ENCODE measurements around the gene VWA8.
"Not testable (repeated sequence)": the region's sequence is repeated elsewhere in the genome, so short reads cannot be mapped to it uniquely, and the experiment has no call there.

VWA8 gene

DNA sequence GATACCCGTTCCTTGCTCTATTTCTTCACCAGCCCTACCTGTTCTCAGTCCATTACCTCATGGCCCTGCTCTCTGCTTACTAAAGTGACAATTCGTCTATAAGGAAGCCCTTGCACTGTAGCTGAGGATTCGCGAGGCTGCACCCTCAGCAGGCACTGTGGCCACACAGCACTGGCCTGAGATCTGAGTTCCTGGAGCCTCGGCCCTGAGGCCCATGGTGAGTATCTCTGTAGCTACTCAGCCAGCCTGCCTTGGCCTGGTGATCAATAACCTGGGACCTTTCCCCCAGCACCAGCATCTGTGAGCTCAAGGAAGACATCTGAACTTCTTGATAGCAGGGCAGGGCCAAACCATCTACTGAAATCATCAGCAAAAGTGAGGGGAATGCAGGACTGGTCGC, 412.9 kb downstream of the VWA8 start:
- POLR2A ChIA-PET: no interaction called here
- CTCF ChIA-PET: interaction anchor here (1.4 kb wide), 1 partner anchor 15 kb away, joined by 3 read pairs; no protein-coding TSS in a partner anchor
- no peak for DNase-seq (ENCODE audit: extremely low spot score)
- TF ChIP-seq, protein P1, sequence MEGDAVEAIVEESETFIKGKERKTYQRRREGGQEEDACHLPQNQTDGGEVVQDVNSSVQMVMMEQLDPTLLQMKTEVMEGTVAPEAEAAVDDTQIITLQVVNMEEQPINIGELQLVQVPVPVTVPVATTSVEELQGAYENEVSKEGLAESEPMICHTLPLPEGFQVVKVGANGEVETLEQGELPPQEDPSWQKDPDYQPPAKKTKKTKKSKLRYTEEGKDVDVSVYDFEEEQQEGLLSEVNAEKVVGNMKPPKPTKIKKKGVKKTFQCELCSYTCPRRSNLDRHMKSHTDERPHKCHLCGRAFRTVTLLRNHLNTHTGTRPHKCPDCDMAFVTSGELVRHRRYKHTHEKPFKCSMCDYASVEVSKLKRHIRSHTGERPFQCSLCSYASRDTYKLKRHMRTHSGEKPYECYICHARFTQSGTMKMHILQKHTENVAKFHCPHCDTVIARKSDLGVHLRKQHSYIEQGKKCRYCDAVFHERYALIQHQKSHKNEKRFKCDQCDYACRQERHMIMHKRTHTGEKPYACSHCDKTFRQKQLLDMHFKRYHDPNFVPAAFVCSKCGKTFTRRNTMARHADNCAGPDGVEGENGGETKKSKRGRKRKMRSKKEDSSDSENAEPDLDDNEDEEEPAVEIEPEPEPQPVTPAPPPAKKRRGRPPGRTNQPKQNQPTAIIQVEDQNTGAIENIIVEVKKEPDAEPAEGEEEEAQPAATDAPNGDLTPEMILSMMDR (IDR thresholded peaks at IDR 0.05; ENCODE audit: control extremely low read depth, extremely low read depth, low read depth, missing control alignments): no peak

DNA sequence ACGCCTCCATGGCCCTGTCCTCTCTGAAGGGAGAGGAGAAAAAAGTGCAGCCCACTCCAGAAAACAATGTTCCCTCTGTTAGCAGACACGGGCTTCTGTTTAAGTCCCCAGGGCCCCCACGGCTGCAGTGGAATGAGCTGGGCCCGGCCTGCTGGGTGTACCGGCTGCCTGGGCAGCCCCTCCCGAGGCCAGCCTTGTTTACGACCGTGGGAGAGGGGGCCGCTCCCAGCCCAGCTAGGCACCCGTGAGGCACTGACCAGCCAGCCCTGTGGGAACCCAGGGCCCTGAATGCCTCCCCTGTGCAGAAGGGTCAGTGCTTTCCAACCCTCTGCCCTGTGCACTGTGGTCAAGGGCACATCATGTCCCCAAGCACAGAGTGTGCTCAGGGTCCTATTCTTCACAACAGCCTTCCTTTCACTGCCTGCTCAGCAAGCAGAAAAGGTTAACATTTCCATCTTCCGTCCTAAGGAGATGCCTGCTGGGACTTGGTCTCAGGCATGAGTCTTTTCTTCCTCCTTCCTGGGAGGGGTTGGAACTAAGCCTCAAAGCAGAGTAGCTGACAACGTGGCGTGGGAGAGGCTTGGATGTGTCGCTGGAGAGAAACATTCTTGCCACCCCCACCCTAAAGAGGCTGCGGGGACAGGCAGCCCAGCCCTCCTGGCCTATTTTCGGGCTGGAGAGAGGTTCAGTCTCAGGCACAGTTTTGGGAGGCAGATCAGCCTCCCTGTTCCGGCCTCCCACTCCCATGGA, 413.5 kb downstream of the VWA8 start:
- TF ChIP-seq, protein P1 (IDR thresholded peaks at IDR 0.05; ENCODE audit: control extremely low read depth, extremely low read depth, low read depth, missing control alignments): no peak
- POLR2A ChIA-PET: no interaction called here
- CTCF ChIA-PET: interaction anchor here (1.4 kb wide), 2 partner anchors 15 to 87 kb away, joined by 3 to 6 read pairs; no protein-coding TSS in a partner anchor
- no peak for DNase-seq (ENCODE audit: extremely low spot score)

DNA sequence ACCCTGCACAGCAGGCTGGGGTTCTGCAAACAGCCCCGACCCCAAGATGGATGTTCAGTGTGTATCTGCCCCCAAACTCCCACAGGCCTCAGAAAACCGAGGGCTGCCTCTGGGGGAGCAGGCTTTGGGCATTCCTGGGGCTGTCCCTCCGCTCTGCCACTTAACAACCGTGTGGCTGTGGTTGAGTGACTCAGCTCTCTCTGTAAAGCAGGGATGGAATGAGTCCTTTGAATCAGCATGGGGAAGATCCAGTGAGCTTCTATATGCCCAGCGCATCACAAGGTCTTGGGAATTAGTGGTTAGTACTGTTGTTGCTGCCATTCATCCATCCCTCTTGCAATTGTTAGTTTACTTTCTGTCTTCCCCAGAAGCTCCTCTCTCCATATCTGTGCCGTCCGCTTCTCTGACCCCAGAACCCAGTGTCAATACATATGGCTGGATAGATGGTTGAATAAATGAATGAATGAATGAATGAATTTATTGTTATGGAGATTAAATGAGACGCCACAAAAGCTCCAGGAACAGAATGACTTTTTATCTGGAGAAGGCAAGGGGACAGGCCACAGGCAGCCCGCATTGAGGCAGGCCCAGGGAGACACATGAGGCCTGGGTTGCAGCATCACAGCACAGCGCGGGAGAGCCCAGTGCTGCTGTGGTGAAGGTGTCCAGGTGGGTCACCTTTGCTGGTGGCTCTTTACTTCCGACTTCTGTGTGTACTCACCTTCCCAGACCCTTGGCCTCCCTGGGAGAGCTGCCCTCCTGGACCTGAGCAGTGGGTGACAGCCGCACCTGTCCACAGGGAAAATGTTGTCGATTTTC, 414.3 kb downstream of the VWA8 start:
- no peak for DNase-seq (ENCODE audit: extremely low spot score)
- POLR2A ChIA-PET: no interaction called here

DNA sequence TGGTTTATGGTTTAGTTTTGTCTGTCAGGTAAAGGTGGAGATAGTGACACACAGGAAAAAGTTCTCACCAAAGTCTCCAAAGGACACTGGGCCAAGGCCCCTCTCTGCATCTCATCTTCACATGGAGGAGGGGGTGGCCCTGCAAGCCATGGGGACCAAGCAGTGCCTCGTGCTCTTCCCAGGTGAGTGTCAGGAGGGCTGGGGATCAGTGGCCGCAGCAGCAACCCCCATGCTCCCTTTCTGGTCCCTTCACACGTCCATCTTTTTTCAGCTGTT, 415.5 kb downstream of the VWA8 start:
- ChIA-PET POLR2A (no interaction called here), CTCF (no interaction called here)
- TF ChIP-seq, protein P1 (IDR thresholded peaks at IDR 0.05; ENCODE audit: control extremely low read depth, extremely low read depth, low read depth, missing control alignments): no peak
- DNase-seq (ENCODE audit: extremely low spot score): no peak

More for the DNA sequence above, 414.3 kb downstream of the VWA8 start:
- CTCF ChIA-PET: interaction anchor here (1.4 kb wide), 1 partner anchor 86 kb away, joined by 6 read pairs; no protein-coding TSS in a partner anchor
- TF ChIP-seq, protein P1 (IDR thresholded peaks at IDR 0.05; ENCODE audit: control extremely low read depth, extremely low read depth, low read depth, missing control alignments): no peak

- ChIA-PET CTCF (interaction anchor here (1.3 kb wide), 1 partner anchor 10 kb away, joined by 3 read pairs; no protein-coding TSS in a partner anchor), POLR2A (no interaction called here)
- TF ChIP-seq, protein P1 (IDR thresholded peaks at IDR 0.05; ENCODE audit: control extremely low read depth, extremely low read depth, low read depth, missing control alignments): no peak
- no peak for DNase-seq (ENCODE audit: extremely low spot score)
Observed at GRCh38 chr13:41543664-41544300, 417.1 kb downstream of the VWA8 start.

DNA sequence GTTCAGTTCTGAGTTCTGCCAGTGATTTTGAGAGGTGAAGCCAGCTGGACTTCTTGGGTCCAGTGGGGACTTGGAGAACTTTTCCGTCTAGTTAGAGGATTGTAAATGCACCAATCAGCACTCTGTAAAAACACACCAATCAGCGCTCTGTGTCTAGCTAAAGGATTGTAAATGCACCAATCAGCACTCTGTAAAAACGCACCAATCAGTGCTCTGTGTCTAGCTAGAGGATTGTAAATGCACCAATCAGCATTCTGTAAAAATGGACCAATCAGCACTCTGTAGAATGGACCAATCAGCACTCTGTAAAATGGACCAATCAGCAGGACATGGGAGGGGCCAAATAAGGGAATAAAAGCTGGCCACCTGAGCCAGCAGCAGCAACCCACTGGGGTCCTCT, 418.1 kb downstream of the VWA8 start:
- CTCF ChIA-PET: interaction anchor here (1.3 kb wide), 1 partner anchor 9 kb away, joined by 3 read pairs; no protein-coding TSS in a partner anchor
- DNase-seq (ENCODE audit: extremely low spot score); POLR2A ChIA-PET: not testable (repeated sequence)
